WTC11 (cell line): ENCODE measurements around the gene MEGF9.

ENCODE experiments used
- AFF4 ChIP-seq: sonication (generic); formaldehyde crosslinking; IDR thresholded peaks from 2 replicates; pipeline ENCODE4 v1.8.1; 2023; ENCODE audit warnings: mild to moderate bottlenecking, missing genetic modification reagents, borderline replicate concordance
- AR ChIP-seq: fragments of 250-450 bp; sonication (Bioruptor Pico); IDR thresholded peaks from 2 replicates; pipeline ENCODE4 v1.9.0; 2021; ENCODE audit warnings: mild to moderate bottlenecking
- CTCF ChIP-seq: fragments of 200-600 bp; IDR thresholded peaks from 2 replicates; pipeline ENCODE4 v1.8.0; 2022; ENCODE audit warnings: antibody characterized with exemption
- ELF4 ChIP-seq: sonication (generic); formaldehyde crosslinking; IDR thresholded peaks from 2 replicates; pipeline ENCODE4 v1.8.1; 2022; ENCODE audit warnings: low read depth, mild to moderate bottlenecking, moderate library complexity, missing genetic modification reagents
- FOXJ3 ChIP-seq: sonication (generic); formaldehyde crosslinking; IDR thresholded peaks from 2 replicates; pipeline ENCODE4 v1.9.0; 2021; ENCODE audit warnings: missing genetic modification reagents, mild to moderate bottlenecking, borderline replicate concordance
- FOXP1 ChIP-seq: sonication (generic); formaldehyde crosslinking; IDR thresholded peaks from 2 replicates; pipeline ENCODE4 v1.8.0; 2022; ENCODE audit warnings: missing genetic modification reagents, mild to moderate bottlenecking, moderate library complexity, borderline replicate concordance
- IRF2 ChIP-seq: sonication (generic); formaldehyde crosslinking; IDR thresholded peaks from 2 replicates; pipeline ENCODE4 v1.8.0; 2022; ENCODE audit warnings: low read depth, missing genetic modification reagents, borderline replicate concordance
- MAX ChIP-seq: sonication (generic); formaldehyde crosslinking; IDR thresholded peaks from 2 replicates; pipeline ENCODE4 v1.8.0; 2022; ENCODE audit warnings: mild to moderate bottlenecking, missing genetic modification reagents
- NR2C2 ChIP-seq: sonication (generic); formaldehyde crosslinking; IDR thresholded peaks from 2 replicates; pipeline ENCODE4 v1.8.0; 2022; ENCODE audit warnings: mild to moderate bottlenecking, missing genetic modification reagents
- SP1 ChIP-seq: sonication (generic); formaldehyde crosslinking; conservative IDR thresholded peaks from 2 replicates; pipeline ENCODE4 v1.8.1; 2022; ENCODE audit warnings: missing genetic modification reagents
- TCF7 ChIP-seq: sonication (generic); formaldehyde crosslinking; IDR thresholded peaks from 2 replicates; pipeline ENCODE4 v1.8.0; 2022; ENCODE audit warnings: mild to moderate bottlenecking, low read depth, missing genetic modification reagents, moderate library complexity
- ZBTB43 ChIP-seq: sonication (generic); formaldehyde crosslinking; IDR thresholded peaks from 2 replicates; pipeline ENCODE4 v1.8.1; 2023; ENCODE audit warnings: mild to moderate bottlenecking, missing genetic modification reagents
- ZNF232 ChIP-seq: sonication (generic); formaldehyde crosslinking; IDR thresholded peaks from 2 replicates; pipeline ENCODE4 v1.8.0; 2022; ENCODE audit warnings: mild to moderate bottlenecking, missing genetic modification reagents

- no peak for TF ChIP-seq TCF7 (CRISPR knock-in tag)
- TF ChIP-seq ELF4 (CRISPR knock-in tag), result no peak
- no peak for TF ChIP-seq ZBTB43 (CRISPR knock-in tag)
- no peak for TF ChIP-seq CTCF
- TF ChIP-seq MAX (CRISPR knock-in tag), result no peak
- no peak for TF ChIP-seq AR
- no peak for TF ChIP-seq FOXP1 (CRISPR knock-in tag)
- TF ChIP-seq NR2C2 (CRISPR knock-in tag), result no peak
- TF ChIP-seq IRF2 (CRISPR knock-in tag), result no peak
- TF ChIP-seq ZNF232 (CRISPR knock-in tag), result no peak
- TF ChIP-seq AFF4, result no peak
- no peak for TF ChIP-seq FOXJ3 (CRISPR knock-in tag)
- TF ChIP-seq SP1 (CRISPR knock-in tag), result no peak
Observed at GRCh38 chr9:120663380-120663779, 50.9 kb downstream of the MEGF9 start.
